Left lung (tissue), 10 donors: ENCODE measurements around the gene CCDC78. TPM values are rescaled to one million over a fixed set of nuclear protein-coding genes. Genes with fewer than 3 reads are reported as not detected.
"Not testable (repeated sequence)": the region's sequence is repeated elsewhere in the genome, so short reads cannot be mapped to it uniquely, and the experiment has no call there.

ENCODE experiments used
- ATAC-seq: fragments of 200-7000 bp; cut with Tn5 transposase; one replicate; pipeline ENCODE4 v1.9.1; 2020; ENCODE audit warnings: moderate library complexity
- DNase-seq, 4 donors: peaks; one replicate each; pipeline ENCODE4 v3.0.0-alpha.2; 2013 to 2020
- H3K27ac ChIP-seq, 2 donors: fragments of 200-600 bp; sonication (generic) in 1 of 2; one replicate each; pipeline versions ENCODE4 v1.5.0 to v1.8.0; 2020 to 2021
- H3K27me3 ChIP-seq, 2 donors: fragments of 200-600 bp; sonication (generic) in 1 of 2; one replicate each; pipeline versions ENCODE4 v1.5.0 to v1.8.0; 2020 to 2021
- H3K36me3 ChIP-seq, 2 donors: fragments of 200-600 bp; sonication (generic) in 1 of 2; one replicate each; pipeline versions ENCODE4 v1.5.0 to v1.8.0; 2020 to 2021
- H3K4me1 ChIP-seq, 2 donors: fragments of 200-600 bp; one replicate each; pipeline ENCODE4 v1.8.0; 2021
- H3K4me3 ChIP-seq, 2 donors: fragments of 200-600 bp; sonication (generic) in 1 of 2; one replicate each; pipeline versions ENCODE4 v1.5.0 to v1.8.0; 2020 to 2021; ENCODE audit warnings: mild to moderate bottlenecking in 1 of 2
- H3K9me3 ChIP-seq, 2 donors: fragments of 200-600 bp; sonication (generic) in 1 of 2; one replicate each; pipeline versions ENCODE4 v1.5.0 to v1.8.0; 2020 to 2021
- CTCF ChIP-seq, 2 donors: fragments of 200-600 bp; sonication (generic) in 1 of 2; IDR thresholded peaks; one replicate each; pipeline versions ENCODE4 v1.5.0 to v1.8.0; 2021; ENCODE audit warnings: antibody characterized with exemption in 2 of 2
- intact Hi-C, 2 donors: fragments of 100-400 bp; cut with DNase I; formaldehyde crosslinking; loops; one replicate each; pipeline versions ENCODE4 v1.11.2 to v1.14.2; 2022
- polyA plus RNA-seq, 6 donors: library from polyadenylated mRNA; unstranded; fragments of 120-200 nt; gene quantifications; one replicate each; pipeline ENCODE4 v1.2.1, GENCODE V29; 2013; ENCODE audit not compliant: insufficient read length in 6 of 6
- total RNA-seq, 2 donors: library from RNA; stranded (reverse); fragmentation: NEBNext Ultra II Directional; extraction: Animal tissue kit (Norgen Biotek cat#: 25700); gene quantifications; one replicate each; pipeline ENCODE4 v1.2.1, GENCODE V29; 2021
- donor health status: DM: no; HTN: yes; CAD: no.
- donor health status: DM: no; HTN: no; CAD: no.

CCDC78 gene
- total and polyA plus RNA-seq, 8 donors: 0.96 to 13.7 (median 8.6) TPM

DNA sequence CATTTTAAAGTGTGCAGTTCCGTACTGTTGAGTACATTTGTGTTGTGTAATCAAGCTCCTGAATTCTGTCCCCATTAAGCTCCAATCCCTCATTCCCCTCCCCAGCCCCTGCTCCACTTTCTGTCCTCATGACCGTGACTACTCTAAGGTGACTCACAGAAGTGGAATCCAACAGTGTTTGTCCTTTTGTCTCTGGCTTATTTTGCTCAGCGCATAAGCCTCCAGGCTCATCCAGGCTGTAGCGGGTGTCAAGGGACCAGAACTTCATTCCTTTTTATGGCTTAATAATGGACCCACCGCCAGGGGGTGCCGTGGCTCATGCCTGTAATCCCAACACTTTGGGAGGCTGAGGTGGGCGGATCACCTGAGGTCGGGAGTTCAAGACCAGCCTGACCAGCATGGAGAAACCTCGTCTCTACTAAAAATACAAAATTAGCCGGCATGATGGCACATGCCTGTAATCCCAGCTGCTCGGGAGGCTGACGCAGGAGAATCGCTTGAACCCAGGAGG, 13.4 kb downstream of the CCDC78 start:
- TF ChIP-seq CTCF (IDR thresholded peaks at IDR 0.05): peak; percentile 6 to 16
- peaks cover 11 to 38% of the 10 kb centered on the region in 2 donors for H3K4me1 ChIP-seq
- H3K4me3 ChIP-seq, H3K36me3 ChIP-seq, H3K9me3 ChIP-seq, DNase-seq, H3K27ac ChIP-seq: not testable (repeated sequence)
- peaks cover 12 to 94% of the 10 kb centered on the region in 2 donors for H3K27me3 ChIP-seq
- intact Hi-C loops: loop anchor here in 1 of 2 donors (5.0 kb wide), 1 partner anchor 70 kb away; no protein-coding TSS in a partner anchor
- peak; percentile 5 for ATAC-seq

- no peaks in the 10 kb centered on the region for H3K36me3 ChIP-seq
- H3K4me1 ChIP-seq: peaks cover 11 to 36% of the 10 kb centered on the region in 2 donors
- ATAC-seq: peak; percentile 73
- H3K9me3 ChIP-seq: no peaks in the 10 kb centered on the region
- TF ChIP-seq CTCF (IDR thresholded peaks at IDR 0.05): peak; percentile 94 to 98
- no peak overlapping the region for H3K4me3 ChIP-seq
- no peak overlapping the region for H3K27ac ChIP-seq
- peaks cover 17 to 94% of the 10 kb centered on the region in 2 donors for H3K27me3 ChIP-seq
- DNase-seq: peak in 3 of 4 donors; percentile 81 to 98 (median 84)
- intact Hi-C loops: loop anchor here in 1 of 2 donors (5.0 kb wide), 1 partner anchor 71 kb away; no protein-coding TSS in a partner anchor
Observed at GRCh38 chr16:711548-712320, 14.5 kb downstream of the CCDC78 start.

GRCh38 chr16:711084-711483, 15.2 kb downstream of the CCDC78 start:
- Histone ChIP-seq H3K9me3 (no peaks in the 10 kb centered on the region), H3K4me3 (no peak overlapping the region), H3K36me3 (no peaks in the 10 kb centered on the region), H3K4me1 (peaks cover 7 to 30% of the 10 kb centered on the region in 2 donors), H3K27me3 (peaks cover 23 to 94% of the 10 kb centered on the region in 2 donors), H3K27ac (no peak overlapping the region)
- intact Hi-C loops: loop anchor here in 1 of 2 donors (5.0 kb wide), 1 partner anchor 71 kb away; no protein-coding TSS in a partner anchor
- no peak for TF ChIP-seq CTCF (IDR thresholded peaks at IDR 0.05)
- ATAC-seq: no peak
- no peak for DNase-seq

GRCh38 chr16:710500-711075, 15.7 kb downstream of the CCDC78 start:
- Histone ChIP-seq H3K36me3 (no peaks in the 10 kb centered on the region), H3K27ac (no peak overlapping the region), H3K4me1 (peaks cover 3 to 25% of the 10 kb centered on the region in 2 donors), H3K27me3 (peaks cover 26 to 93% of the 10 kb centered on the region in 2 donors), H3K4me3 (no peak overlapping the region), H3K9me3 (no peaks in the 10 kb centered on the region)
- DNase-seq: no peak
- no peak for TF ChIP-seq CTCF (IDR thresholded peaks at IDR 0.05)
- intact Hi-C loops: loop anchor here in 1 of 2 donors (5.0 kb wide), 1 partner anchor 72 kb away; no protein-coding TSS in a partner anchor
- no peak for ATAC-seq
